ENCODE results near the gene RRP1.

The RRP1 gene

GRCh38 chr21:43800566-43800965, 11.2 kb downstream of the RRP1 start:
- no peak overlapping the region for H3K4me3 ChIP-seq (replicated peaks in 1 of 2; ENCODE audit: low read depth in 2 of 2, low read length in 2 of 2)
- DNase-seq (ENCODE audit: low read depth in 2 of 2) = no peak
- TF ChIP-seq CTCF (IDR thresholded peaks at IDR 0.05; ENCODE audit: low read depth, low read length) = no peak

- DNase-seq (ENCODE audit: low read depth in 2 of 2) = no peak
- no peak for TF ChIP-seq CTCF (IDR thresholded peaks at IDR 0.05; ENCODE audit: low read depth, low read length)
- no peak overlapping the region for H3K4me3 ChIP-seq (replicated peaks in 1 of 2; ENCODE audit: low read depth in 2 of 2, low read length in 2 of 2)
Observed at GRCh38 chr21:43801006-43801783, 11.8 kb downstream of the RRP1 start.

GRCh38 chr21:43802713-43803313, 13.4 kb downstream of the RRP1 start:
- DNase-seq (ENCODE audit: low read depth in 2 of 2) = no peak
- no peak overlapping the region for H3K4me3 ChIP-seq (replicated peaks in 1 of 2; ENCODE audit: low read depth in 2 of 2, low read length in 2 of 2)
- TF ChIP-seq CTCF (IDR thresholded peaks at IDR 0.05; ENCODE audit: low read depth, low read length) = no peak

- no peak for DNase-seq (ENCODE audit: low read depth in 2 of 2)
- no peak overlapping the region for H3K4me3 ChIP-seq (replicated peaks in 1 of 2; ENCODE audit: low read depth in 2 of 2, low read length in 2 of 2)
- TF ChIP-seq CTCF (IDR thresholded peaks at IDR 0.05; ENCODE audit: low read depth, low read length) = no peak
Observed at GRCh38 chr21:43803558-43804300, 14.4 kb downstream of the RRP1 start.

- H3K4me3 ChIP-seq (replicated peaks in 1 of 2; ENCODE audit: low read depth in 2 of 2, low read length in 2 of 2) = no peak overlapping the region
- no peak for TF ChIP-seq CTCF (IDR thresholded peaks at IDR 0.05; ENCODE audit: low read depth, low read length)
- no peak for DNase-seq (ENCODE audit: low read depth in 2 of 2)
Observed at GRCh38 chr21:43805275-43805800, 16.0 kb downstream of the RRP1 start.

- TF ChIP-seq CTCF (IDR thresholded peaks at IDR 0.05; ENCODE audit: low read depth, low read length) = no peak
- no peak for DNase-seq (ENCODE audit: low read depth in 2 of 2)
- no peak overlapping the region for H3K4me3 ChIP-seq (replicated peaks in 1 of 2; ENCODE audit: low read depth in 2 of 2, low read length in 2 of 2)
Observed at GRCh38 chr21:43806017-43806710, 16.8 kb downstream of the RRP1 start.
